RWPE1 (cell line): Measurements from ENCODE around the gene POLR1G.

Source experiments
- CTCF ChIA-PET: fragments of 350-600 bp; sonication (Branson Sonifier 250); formaldehyde crosslinking; extraction: SDS; loops from one replicate; lab custom pipeline; 2021; lab: Yijun Ruan, JAX
- POLR2A ChIA-PET: fragments of 400-600 bp; formaldehyde crosslinking; extraction: SDS; loops from one replicate; lab custom pipeline; 2020; ENCODE audit warnings: antibody characterized with exemption; ENCODE audit not compliant: low non-redundant PET; lab: Yijun Ruan, JAX
- DNase-seq: peaks from one replicate; pipeline ENCODE4 v3.0.0; 2012; ENCODE audit warnings: low spot score
- H3K27ac ChIP-seq: fragments of 450-650 bp; 2 replicates; pipeline ENCODE4 v1.5.1; 2017
- TF ChIP-seq, protein P1 (sequence below): fragments of 450-650 bp; conservative IDR thresholded peaks from 2 replicates; pipeline ENCODE4 v1.5.1; 2017; ENCODE audit warnings: low read depth, mild to moderate bottlenecking

POLR1G gene

DNA sequence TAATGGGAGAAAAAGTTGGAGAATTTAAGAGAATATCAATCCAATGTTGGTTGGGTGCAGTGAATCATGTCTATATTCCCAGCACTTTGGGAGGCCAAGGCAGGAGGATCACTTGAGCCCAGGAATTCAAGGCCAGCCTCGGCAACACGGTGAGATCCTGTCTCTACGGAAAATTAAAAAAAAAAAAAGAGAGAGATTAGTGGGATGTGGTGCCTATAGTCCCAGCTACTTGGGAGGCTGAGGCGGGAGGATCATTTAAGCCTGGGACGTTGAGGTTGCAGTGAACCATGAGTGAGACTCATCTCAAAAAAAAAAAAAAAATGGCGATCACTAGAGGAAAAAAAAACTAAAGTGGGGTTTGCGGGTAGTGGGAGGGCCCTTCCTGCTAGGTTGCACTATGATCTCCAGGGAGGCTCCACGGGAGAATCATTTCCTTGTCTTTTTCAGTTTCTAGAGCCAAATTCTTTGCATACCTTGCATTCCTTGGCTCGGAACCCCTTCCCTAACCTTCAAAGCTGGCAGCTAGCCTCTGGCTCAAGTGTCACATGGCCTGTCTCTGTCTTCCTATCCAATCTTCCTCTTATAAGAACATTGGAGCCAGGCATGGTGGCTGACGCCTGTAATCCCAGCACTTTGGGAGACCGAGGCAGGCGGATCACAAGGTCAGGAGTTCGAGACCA lies 30.3 kb upstream of the POLR1G start:
- TF ChIP-seq, protein P1, sequence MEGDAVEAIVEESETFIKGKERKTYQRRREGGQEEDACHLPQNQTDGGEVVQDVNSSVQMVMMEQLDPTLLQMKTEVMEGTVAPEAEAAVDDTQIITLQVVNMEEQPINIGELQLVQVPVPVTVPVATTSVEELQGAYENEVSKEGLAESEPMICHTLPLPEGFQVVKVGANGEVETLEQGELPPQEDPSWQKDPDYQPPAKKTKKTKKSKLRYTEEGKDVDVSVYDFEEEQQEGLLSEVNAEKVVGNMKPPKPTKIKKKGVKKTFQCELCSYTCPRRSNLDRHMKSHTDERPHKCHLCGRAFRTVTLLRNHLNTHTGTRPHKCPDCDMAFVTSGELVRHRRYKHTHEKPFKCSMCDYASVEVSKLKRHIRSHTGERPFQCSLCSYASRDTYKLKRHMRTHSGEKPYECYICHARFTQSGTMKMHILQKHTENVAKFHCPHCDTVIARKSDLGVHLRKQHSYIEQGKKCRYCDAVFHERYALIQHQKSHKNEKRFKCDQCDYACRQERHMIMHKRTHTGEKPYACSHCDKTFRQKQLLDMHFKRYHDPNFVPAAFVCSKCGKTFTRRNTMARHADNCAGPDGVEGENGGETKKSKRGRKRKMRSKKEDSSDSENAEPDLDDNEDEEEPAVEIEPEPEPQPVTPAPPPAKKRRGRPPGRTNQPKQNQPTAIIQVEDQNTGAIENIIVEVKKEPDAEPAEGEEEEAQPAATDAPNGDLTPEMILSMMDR, result no peak
- peak; percentile 74 for DNase-seq
- peak overlapping the region; percentile 88 for H3K27ac ChIP-seq
- POLR2A ChIA-PET, result interaction anchor here (0.6 kb wide), 1 partner anchor 26 kb away, joined by 3 read pairs; no protein-coding TSS in a partner anchor
- CTCF ChIA-PET, result no interaction called here

DNA sequence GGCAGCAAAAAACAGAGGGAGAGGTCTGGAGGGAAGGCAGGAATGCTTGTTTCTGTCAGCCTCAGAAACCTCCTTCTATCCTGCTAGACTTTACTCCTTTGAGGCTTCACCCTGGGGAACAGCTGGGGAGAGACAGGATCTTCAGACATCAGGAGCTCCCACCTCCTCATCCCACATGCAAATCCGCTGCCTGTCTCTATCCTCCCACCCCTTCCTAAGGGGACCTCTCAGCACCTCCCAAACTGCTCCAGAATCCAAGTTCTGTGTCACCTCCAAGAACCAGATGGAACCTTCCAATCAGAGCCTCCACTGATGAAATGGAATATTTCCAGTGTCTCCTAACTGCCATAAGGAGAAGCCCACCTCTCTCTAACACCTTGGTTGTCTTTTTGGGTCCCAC lies 26.3 kb upstream of the POLR1G start:
- peak overlapping the region; percentile 88 for H3K27ac ChIP-seq
- CTCF ChIA-PET, result no interaction called here
- POLR2A ChIA-PET, result no interaction called here
- TF ChIP-seq, protein P1, result no peak
- DNase-seq, result no peak

DNA sequence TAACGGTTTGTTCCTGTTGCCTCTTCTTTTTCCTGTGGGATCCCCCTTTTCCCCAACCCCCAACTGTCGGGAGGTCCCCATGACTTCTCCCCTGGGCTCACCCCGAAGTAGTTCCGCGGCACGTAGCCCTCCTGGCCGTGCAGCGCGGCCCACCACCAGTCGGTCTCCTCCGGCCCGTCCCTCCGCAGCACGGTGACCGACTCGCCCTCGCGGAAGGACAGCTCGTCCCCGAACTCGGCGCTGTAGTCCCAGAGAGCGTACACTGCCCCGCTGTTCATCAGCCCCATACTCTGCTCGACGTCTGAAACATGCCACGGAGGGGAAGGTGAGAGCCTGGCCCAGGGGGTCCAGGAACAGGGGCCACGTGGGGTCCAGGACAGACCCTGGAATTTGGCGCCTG lies 24.0 kb upstream of the POLR1G start:
- ChIA-PET CTCF (interaction anchor here (0.6 kb wide), 2 partner anchors 492 to 624 kb away, joined by 3 read pairs; no protein-coding TSS in a partner anchor), POLR2A (no interaction called here)
- peak overlapping the region; percentile 18; the same call in 1 of the 2 replicates for H3K27ac ChIP-seq
- TF ChIP-seq, protein P1, result no peak
- DNase-seq, result no peak

DNA sequence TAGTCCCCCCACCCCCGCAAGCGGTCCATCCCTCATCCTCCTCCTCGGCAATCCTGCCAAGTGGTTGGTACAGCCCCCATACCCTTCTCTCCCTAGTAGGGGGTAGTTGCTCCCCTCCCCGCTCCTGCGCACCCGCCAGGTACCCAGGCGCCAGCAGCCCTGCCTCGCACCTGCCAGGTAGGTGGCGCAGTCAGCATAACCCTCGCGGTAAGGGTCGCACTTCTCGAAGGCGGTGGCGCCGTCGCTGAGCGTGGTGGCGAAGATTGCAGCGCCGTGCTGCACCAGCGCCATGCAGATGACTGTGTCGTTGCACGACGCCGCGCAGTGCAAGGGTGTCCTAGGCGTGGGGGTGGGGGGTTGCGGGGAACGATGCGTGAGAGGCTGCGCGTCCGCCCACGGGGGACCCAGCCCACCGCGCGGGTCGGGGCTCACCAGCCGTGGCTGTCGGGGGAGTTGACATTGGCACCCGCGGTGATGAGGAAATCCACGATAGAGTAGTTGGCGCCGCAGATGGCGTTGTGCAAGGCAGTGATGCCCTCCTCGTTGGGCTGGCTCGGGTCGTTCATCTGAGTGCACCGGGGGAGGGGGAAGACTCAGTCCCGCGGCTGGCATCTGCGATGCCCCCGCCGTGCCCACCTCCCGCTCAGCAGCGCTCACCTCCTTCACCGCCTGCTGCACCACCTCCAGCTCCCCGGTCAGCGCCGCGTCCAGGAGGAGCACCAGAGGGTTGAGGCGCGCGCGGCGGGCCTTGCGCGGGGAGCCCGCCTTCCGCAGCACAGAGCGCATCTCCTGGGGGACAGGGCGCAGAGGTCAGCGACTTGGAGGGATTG lies 20.8 kb upstream of the POLR1G start:
- H3K27ac ChIP-seq, result peak overlapping the region; percentile 50
- ChIA-PET POLR2A (no interaction called here), CTCF (interaction anchor here (0.6 kb wide), 1 partner anchor 17 kb away, joined by 3 read pairs; no protein-coding TSS in a partner anchor)
- no peak for DNase-seq
- TF ChIP-seq, protein P1, result no peak

DNA sequence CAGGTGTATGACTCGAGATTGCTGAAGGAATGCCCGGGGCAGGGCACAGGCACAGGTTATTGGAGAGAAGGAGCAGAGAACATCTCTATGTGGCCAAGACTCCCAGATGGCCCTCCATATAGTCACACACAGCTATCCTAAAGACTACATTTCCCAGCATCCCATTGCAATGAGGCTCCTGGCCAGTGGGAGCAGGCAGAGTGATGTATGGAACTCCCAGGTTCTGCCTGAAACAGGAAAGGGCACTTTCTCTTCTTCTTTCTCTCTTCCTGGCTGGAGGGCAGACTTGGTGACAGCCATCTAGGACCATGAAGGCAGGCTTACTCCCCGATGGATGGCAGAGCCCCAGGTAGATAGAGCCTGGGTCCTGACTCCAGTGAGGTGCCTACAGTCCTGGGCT lies 15.1 kb upstream of the POLR1G start:
- ChIA-PET CTCF (no interaction called here), POLR2A (no interaction called here)
- TF ChIP-seq, protein P1, result no peak
- peak overlapping the region; percentile 56 for H3K27ac ChIP-seq
- DNase-seq, result no peak

DNA sequence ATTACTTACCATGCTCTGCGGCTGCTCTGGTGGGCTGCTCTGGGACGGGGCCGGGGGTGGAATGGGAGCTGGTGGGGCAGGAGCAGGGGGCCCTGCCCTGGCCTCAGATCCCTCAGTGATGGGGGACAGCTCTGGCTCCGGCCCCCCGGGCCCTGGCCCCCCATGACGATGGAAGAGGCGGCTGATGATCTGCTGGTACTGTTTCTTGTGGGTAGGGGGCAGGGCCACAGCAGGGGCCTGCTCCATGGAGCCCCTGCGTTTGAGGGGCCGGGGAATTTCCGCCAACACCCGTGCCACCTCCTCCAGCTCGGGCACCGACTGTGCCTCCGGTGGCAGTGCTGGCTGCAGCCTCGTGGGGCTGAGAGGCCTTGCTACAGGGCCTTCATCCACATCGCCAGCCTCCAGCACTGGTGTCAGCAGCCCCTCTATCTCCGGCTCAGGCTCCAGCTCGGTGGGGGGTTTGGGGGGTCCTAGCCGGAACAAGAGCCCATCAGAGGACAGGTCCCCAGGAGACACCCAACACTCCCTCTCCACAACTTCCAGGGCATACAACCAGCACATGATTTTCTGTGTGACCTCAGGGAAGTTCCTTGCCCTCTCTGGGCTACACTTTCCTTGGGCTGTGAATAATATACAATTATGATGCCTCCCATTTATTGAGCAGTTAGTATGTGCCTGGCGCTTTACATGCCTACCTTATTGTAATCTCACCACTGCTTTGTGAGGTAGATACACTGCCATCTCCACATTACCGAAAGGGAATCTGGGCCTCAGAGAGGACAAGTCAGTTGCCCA lies 14.4 kb upstream of the POLR1G start:
- TF ChIP-seq, protein P1, result no peak
- ChIA-PET POLR2A (no interaction called here), CTCF (no interaction called here)
- DNase-seq, result no peak
- H3K27ac ChIP-seq, result peak overlapping the region; percentile 56
